GM23248 (cell line): Measurements from ENCODE around the gene INCA1.

Experiments used
- EZH2 ChIP-seq: fragments of 200-600 bp; sonication (generic); IDR thresholded peaks from 2 replicates; pipeline ENCODE4 v1.6.1; 2018; ENCODE audit warnings: antibody characterized with exemption, mild to moderate bottlenecking; ENCODE audit not compliant: insufficient read depth, poor library complexity, severe bottlenecking
- EZH2phosphoT487 ChIP-seq: fragments of 200-600 bp; sonication (generic); IDR thresholded peaks from 2 replicates; pipeline ENCODE4 v1.6.1; 2018; ENCODE audit warnings: antibody characterized with exemption, moderate library complexity, mild to moderate bottlenecking, low read depth; ENCODE audit not compliant: insufficient read depth

GRCh38 chr17:4948166-4948930, 49.0 kb downstream of the INCA1 start, which contains the start of gene PFN1:
- no peak for TF ChIP-seq EZH2phosphoT487
- no peak for TF ChIP-seq EZH2
